Heart left ventricle (tissue), 11 donors: Measurements from ENCODE around the gene HARS1. TPM values are rescaled to one million over a fixed set of nuclear protein-coding genes. Genes with fewer than 3 reads are reported as not detected.

Experiments used
- microRNA-seq, 4 donors: library from miRNA; unstranded; fragments of <30 nt; microRNA quantifications; one replicate each; pipeline versions ENCODE4 to v1.2.0, GENCODE V29; 2017 to 2020
- polyA plus RNA-seq, 2 donors: library from polyadenylated mRNA; stranded (reverse); fragments of 200-250 nt; gene quantifications; one replicate each; pipeline ENCODE4 v1.2.3, GENCODE V29; 2013
- total RNA-seq, 9 donors: library from RNA; depleted of rRNA in 2 of 9; stranded (reverse); fragments of >200 nt in 2 of 9; fragmentation: NEBNext Ultra II Directional in 3 of 9; extraction: Animal tissue kit (Norgen Biotek cat#: 25700) in 3 of 9; gene quantifications; one replicate each; pipeline versions ENCODE4 v1.1.0 to v1.2.4, GENCODE V29; 2016 to 2023
- donor health status: ischemic (EF 13 %, LVEDD 7.1; RV severe dilation, severe dysfunction).
- donor health status: healthy with polysubstance abuse.
- donor health status: DM: no; HTN: yes; CAD: no.
- donor health status: DM: no; HTN: no; CAD: no.
- donor health status: ischemic (EF 25% LVEDD 5.7; RV mildly dilated, moderate dysfunction).
- donor health status: healthy.
- donor health status: DM: yes; HTN: yes; CAD: no.
- donor health status: PGD.
- donor health status: nonischemic (EF 23%, LVEDD 6.1; RV moderate dilation, normal function).

The HARS1 gene
- total and polyA plus RNA-seq, 11 donors: 31.3 to 58.6 (median 37.2) TPM

Small RNA genes lying within 50 kb of the gene (microRNA-seq; reads per million reads assigned to microRNA genes)
- gene MIR3655: 0 to 1.5 (median 0.43) reads per million in 4 donors

Other genes starting within 250 kb of the HARS1 start
- gene EIF4EBP3, start 143.7 kb downstream of the HARS1 start, total RNA-seq: 10 to 100 TPM in 6 of 9 donors, 1 to 10 TPM in 3; 4.7 to 34.9 (median 14.6) TPM
- 10 to 100 TPM in 1 of 2 donors, 1 to 10 TPM in 1; 8.5 to 33.3 TPM for gene EIF4EBP3, start 143.7 kb downstream of the HARS1 start, polyA plus RNA-seq
- gene SRA1, start 133.9 kb downstream of the HARS1 start, total RNA-seq: 10 to 100 TPM; 22.4 to 38.1 (median 28.1) TPM
- gene SRA1, start 133.9 kb downstream of the HARS1 start, polyA plus RNA-seq: 10 to 100 TPM; 32.1 to 36.5 TPM
- 10 to 100 TPM in 5 of 9 donors, 1 to 10 TPM in 4; 3.6 to 23.1 (median 11.4) TPM for gene APBB3, start 126.8 kb downstream of the HARS1 start, total RNA-seq
- 10 to 100 TPM in 1 of 2 donors, 1 to 10 TPM in 1; 4.9 to 14.7 TPM for gene APBB3, start 126.8 kb downstream of the HARS1 start, polyA plus RNA-seq
- 10 to 100 TPM; 55.5 to 92.1 (median 75.9) TPM for gene SLC35A4, start 126.5 kb downstream of the HARS1 start, total RNA-seq
- gene SLC35A4, start 126.5 kb downstream of the HARS1 start, polyA plus RNA-seq: 100 to 1,000 TPM in 1 of 2 donors, 10 to 100 TPM in 1; 39.2 to 118 TPM
- 100 to 1,000 TPM in 2 of 9 donors, 10 to 100 TPM in 7; 16.6 to 220 (median 26.7) TPM for gene CD14, start 58.2 kb downstream of the HARS1 start, total RNA-seq
- gene CD14, start 58.2 kb downstream of the HARS1 start, polyA plus RNA-seq: 10 to 100 TPM in 1 of 2 donors, 1 to 10 TPM in 1; 9.9 to 20.3 TPM
- gene TMCO6, start 51.9 kb downstream of the HARS1 start, total RNA-seq: 10 to 100 TPM in 1 of 9 donors, 1 to 10 TPM in 8; 2.2 to 11.7 (median 3.3) TPM
- 1 to 10 TPM; 3.9 to 8.7 TPM for gene TMCO6, start 51.9 kb downstream of the HARS1 start, polyA plus RNA-seq
- gene NDUFA2, start 43.7 kb downstream of the HARS1 start, total RNA-seq: 100 to 1,000 TPM in 8 of 9 donors, 10 to 100 TPM in 1; 84.0 to 156 (median 115) TPM
- gene NDUFA2, start 43.7 kb downstream of the HARS1 start, polyA plus RNA-seq: 100 to 1,000 TPM; 205 to 550 TPM
- gene IK, start 43.5 kb downstream of the HARS1 start, total RNA-seq: 100 to 1,000 TPM in 2 of 9 donors, 10 to 100 TPM in 7; 60.9 to 147 (median 79.0) TPM
- gene IK, start 43.5 kb downstream of the HARS1 start, polyA plus RNA-seq: 10 to 100 TPM; 54.4 to 97.6 TPM
- gene WDR55, start 26.5 kb downstream of the HARS1 start, total RNA-seq: 10 to 100 TPM in 8 of 9 donors, 1 to 10 TPM in 1; 9.6 to 17.5 (median 12.2) TPM
- 10 to 100 TPM; 11.0 to 19.3 TPM for gene WDR55, start 26.5 kb downstream of the HARS1 start, polyA plus RNA-seq
- under 1 TPM in 7 of 9 donors, not detected in 2; 0.16 to 0.75 (median 0.51) TPM for gene DND1, start 17.8 kb downstream of the HARS1 start, total RNA-seq
- under 1 TPM; 0.53 to 0.95 TPM for gene DND1, start 17.8 kb downstream of the HARS1 start, polyA plus RNA-seq
- gene HARS2, start 85 bp upstream of the HARS1 start, total RNA-seq: 10 to 100 TPM; 20.0 to 31.7 (median 24.6) TPM
- 10 to 100 TPM; 17.4 to 31.3 TPM for gene HARS2, start 85 bp upstream of the HARS1 start, polyA plus RNA-seq
- 10 to 100 TPM; 25.0 to 39.5 (median 33.9) TPM for gene ZMAT2, start 9.1 kb upstream of the HARS1 start, total RNA-seq
- 10 to 100 TPM; 56.0 to 72.9 TPM for gene ZMAT2, start 9.1 kb upstream of the HARS1 start, polyA plus RNA-seq
- gene PCDHA1, start 94.8 kb upstream of the HARS1 start, total RNA-seq: under 1 TPM in 1 of 9 donors, not detected in 8; 0.08 TPM
- gene PCDHA1, start 94.8 kb upstream of the HARS1 start, polyA plus RNA-seq: not detected
- under 1 TPM in 1 of 9 donors, not detected in 8; 0.07 TPM for gene PCDHA2, start 103.5 kb upstream of the HARS1 start, total RNA-seq
- gene PCDHA2, start 103.5 kb upstream of the HARS1 start, polyA plus RNA-seq: under 1 TPM in 1 of 2 donors, not detected in 1; 0.01 TPM
- gene PCDHA3, start 109.7 kb upstream of the HARS1 start, total RNA-seq: under 1 TPM in 8 of 9 donors, not detected in 1; 0.07 to 0.39 (median 0.22) TPM
- under 1 TPM in 1 of 2 donors, not detected in 1; 0.01 TPM for gene PCDHA3, start 109.7 kb upstream of the HARS1 start, polyA plus RNA-seq
- gene PCDHA4, start 115.7 kb upstream of the HARS1 start, total RNA-seq: under 1 TPM in 6 of 9 donors, not detected in 3; 0.02 to 0.21 (median 0.13) TPM
- under 1 TPM in 1 of 2 donors, not detected in 1; 0.03 TPM for gene PCDHA4, start 115.7 kb upstream of the HARS1 start, polyA plus RNA-seq
- under 1 TPM in 4 of 9 donors, not detected in 5; 0.07 to 0.20 (median 0.08) TPM for gene PCDHA5, start 130.2 kb upstream of the HARS1 start, total RNA-seq
- under 1 TPM in 1 of 2 donors, not detected in 1; 0.04 TPM for gene PCDHA5, start 130.2 kb upstream of the HARS1 start, polyA plus RNA-seq
- gene PCDHA6, start 136.6 kb upstream of the HARS1 start, total RNA-seq: under 1 TPM in 6 of 9 donors, not detected in 3; 0.10 to 0.36 (median 0.29) TPM
- not detected for gene PCDHA6, start 136.6 kb upstream of the HARS1 start, polyA plus RNA-seq
- gene PCDHA7, start 142.9 kb upstream of the HARS1 start, total RNA-seq: under 1 TPM in 4 of 9 donors, not detected in 5; 0.11 to 0.27 (median 0.20) TPM
- gene PCDHA7, start 142.9 kb upstream of the HARS1 start, polyA plus RNA-seq: under 1 TPM in 1 of 2 donors, not detected in 1; 0.03 TPM
- under 1 TPM in 4 of 9 donors, not detected in 5; 0.08 to 0.32 (median 0.12) TPM for gene PCDHA8, start 149.8 kb upstream of the HARS1 start, total RNA-seq
- not detected for gene PCDHA8, start 149.8 kb upstream of the HARS1 start, polyA plus RNA-seq
- under 1 TPM in 3 of 9 donors, not detected in 6; 0.07 to 0.15 (median 0.08) TPM for gene PCDHA9, start 157.0 kb upstream of the HARS1 start, total RNA-seq
- gene PCDHA9, start 157.0 kb upstream of the HARS1 start, polyA plus RNA-seq: not detected
- under 1 TPM in 7 of 9 donors, not detected in 2; 0.04 to 0.41 (median 0.19) TPM for gene PCDHA10, start 164.5 kb upstream of the HARS1 start, total RNA-seq
- under 1 TPM; under 0.01 to 0.01 TPM for gene PCDHA10, start 164.5 kb upstream of the HARS1 start, polyA plus RNA-seq
- gene PCDHA11, start 177.6 kb upstream of the HARS1 start, total RNA-seq: under 1 TPM in 2 of 9 donors, not detected in 7; 0.08 to 0.13 TPM
- not detected for gene PCDHA11, start 177.6 kb upstream of the HARS1 start, polyA plus RNA-seq
- gene PCDHA12, start 183.9 kb upstream of the HARS1 start, total RNA-seq: under 1 TPM in 4 of 9 donors, not detected in 5; 0.08 to 0.97 (median 0.09) TPM
- gene PCDHA12, start 183.9 kb upstream of the HARS1 start, polyA plus RNA-seq: not detected
- under 1 TPM in 2 of 9 donors, not detected in 7; 0.12 to 0.38 TPM for gene PCDHA13, start 190.8 kb upstream of the HARS1 start, total RNA-seq
- under 1 TPM in 1 of 2 donors, not detected in 1; 0.01 TPM for gene PCDHA13, start 190.8 kb upstream of the HARS1 start, polyA plus RNA-seq
- under 1 TPM in 6 of 9 donors, not detected in 3; 0.08 to 0.88 (median 0.14) TPM for gene PCDHAC1, start 234.9 kb upstream of the HARS1 start, total RNA-seq
- gene PCDHAC1, start 234.9 kb upstream of the HARS1 start, polyA plus RNA-seq: not detected